Measurements from ENCODE around the gene EBPL. TPM values are rescaled to one million over a fixed set of nuclear protein-coding genes. Genes with fewer than 3 reads are reported as not detected.
A peak's percentile ranks its signal among the peaks of the same experiment; 100 is the strongest.

Gene EBPL
- polyA plus RNA-seq, 1 donor (not counting 4 experiments of a cell fraction or from before 2014, with no cell fraction given), result 107 TPM

DNA sequence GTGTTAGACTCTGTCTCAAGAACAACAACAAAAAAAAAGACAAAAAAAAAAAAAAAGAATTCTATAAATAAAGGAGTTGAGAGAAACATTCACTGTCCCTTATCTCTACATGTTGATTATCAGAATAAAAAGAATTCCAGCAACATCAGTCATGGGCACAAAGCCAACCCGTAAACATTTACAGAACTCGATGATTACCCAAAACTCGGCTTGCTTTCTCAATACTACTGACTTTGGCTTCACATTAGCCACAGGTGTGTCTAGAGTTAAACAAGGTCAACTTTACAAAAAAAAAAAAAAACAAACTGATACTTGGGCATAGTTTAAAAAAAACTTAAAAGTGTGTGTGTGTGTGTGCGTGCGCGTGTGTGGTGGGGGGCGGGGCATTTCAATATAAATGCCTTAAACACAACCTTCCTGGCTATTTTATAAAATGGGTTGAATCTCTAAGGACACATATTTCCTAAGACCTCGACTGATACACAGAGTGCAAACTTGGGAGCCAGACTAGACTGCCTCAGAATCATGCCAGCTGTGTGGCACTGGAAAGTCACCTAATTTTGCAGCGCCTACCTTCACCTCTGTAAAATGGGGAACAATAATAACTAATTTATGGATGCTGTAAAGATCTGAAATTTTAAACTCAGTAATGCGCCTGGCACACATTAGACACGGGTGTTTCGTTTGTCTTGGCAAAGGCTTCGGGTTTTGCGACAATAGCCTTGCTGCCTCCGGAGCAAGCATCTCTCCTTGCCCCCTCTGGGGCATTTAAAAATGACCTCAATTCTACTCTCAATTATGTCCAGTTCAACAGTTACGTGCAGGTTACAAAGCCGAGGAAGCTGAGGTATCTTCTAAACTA, 922 bp downstream of the EBPL start:
- Histone ChIP-seq H3K9me1 (ENCODE audit: control insufficient read depth, extremely low read depth, insufficient read depth, low read length) (no peaks in the 10 kb centered on the region), H3K79me2 (ENCODE audit: control insufficient read depth, insufficient read depth, low read length) (peaks cover 50% of the 10 kb centered on the region), H3K4me2 (ENCODE audit: control insufficient read depth, extremely low read depth, insufficient read depth, low read depth, low read length) (peak overlapping the region; percentile 94), H3K4me3 (ENCODE audit: control insufficient read depth in 2 of 3, extremely low read depth in 1 of 3, insufficient read depth in 2 of 3, low read depth in 1 of 3, low read length in 3 of 3) (peak overlapping the region; percentile 63 to 90 (median 85)), H2AFZ (ENCODE audit: control insufficient read depth, low read length) (peak overlapping the region; percentile 71), H3K27ac (ENCODE audit: control insufficient read depth, insufficient read depth, low read length) (peak overlapping the region; percentile 97), H3K27me3 (ENCODE audit: control insufficient read depth, extremely low read depth, insufficient read depth, low read length) (no peaks in the 10 kb centered on the region), H4K20me1 (ENCODE audit: control insufficient read depth, extremely low read depth, insufficient read depth, low read length) (no peaks in the 10 kb centered on the region), H3K9ac (ENCODE audit: control insufficient read depth, extremely low read depth, insufficient read depth, low read length) (peak overlapping the region; percentile 94), H3K4me1 (ENCODE audit: control insufficient read depth, extremely low read depth, insufficient read depth, low read length) (peaks cover 7% of the 10 kb centered on the region), H3K36me3 (ENCODE audit: control insufficient read depth in 2 of 2, extremely low read depth in 1 of 2, insufficient read depth in 2 of 2, low read length in 2 of 2) (peaks cover 4 to 8% of the 10 kb centered on the region in 2 experiments), H3K9me3 (ENCODE audit: control insufficient read depth, low read depth, low read length) (no peaks in the 10 kb centered on the region)
- FAIRE-seq, result no peak
- TF ChIP-seq EZH2 (IDR thresholded peaks at IDR 0.05; ENCODE audit: low read length), result no peak
- TF ChIP-seq, protein P1, sequence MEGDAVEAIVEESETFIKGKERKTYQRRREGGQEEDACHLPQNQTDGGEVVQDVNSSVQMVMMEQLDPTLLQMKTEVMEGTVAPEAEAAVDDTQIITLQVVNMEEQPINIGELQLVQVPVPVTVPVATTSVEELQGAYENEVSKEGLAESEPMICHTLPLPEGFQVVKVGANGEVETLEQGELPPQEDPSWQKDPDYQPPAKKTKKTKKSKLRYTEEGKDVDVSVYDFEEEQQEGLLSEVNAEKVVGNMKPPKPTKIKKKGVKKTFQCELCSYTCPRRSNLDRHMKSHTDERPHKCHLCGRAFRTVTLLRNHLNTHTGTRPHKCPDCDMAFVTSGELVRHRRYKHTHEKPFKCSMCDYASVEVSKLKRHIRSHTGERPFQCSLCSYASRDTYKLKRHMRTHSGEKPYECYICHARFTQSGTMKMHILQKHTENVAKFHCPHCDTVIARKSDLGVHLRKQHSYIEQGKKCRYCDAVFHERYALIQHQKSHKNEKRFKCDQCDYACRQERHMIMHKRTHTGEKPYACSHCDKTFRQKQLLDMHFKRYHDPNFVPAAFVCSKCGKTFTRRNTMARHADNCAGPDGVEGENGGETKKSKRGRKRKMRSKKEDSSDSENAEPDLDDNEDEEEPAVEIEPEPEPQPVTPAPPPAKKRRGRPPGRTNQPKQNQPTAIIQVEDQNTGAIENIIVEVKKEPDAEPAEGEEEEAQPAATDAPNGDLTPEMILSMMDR (optimal IDR thresholded peaks at IDR 0.05 in 1 of 3, IDR thresholded peaks at IDR 0.05 in 1 of 3, conservative IDR thresholded peaks at IDR 0.05 in 1 of 3; ENCODE audit: extremely low read depth in 1 of 3, insufficient read depth in 2 of 3, low read length in 3 of 3), result no peak
- dilution Hi-C loops (cut with MboI; ENCODE audit: extremely low pct_ligation_motif_present, low sequenced_read_pairs), result no loop called here
- no peak for DNase-seq (ENCODE audit: low read depth, low spot score)

DNA sequence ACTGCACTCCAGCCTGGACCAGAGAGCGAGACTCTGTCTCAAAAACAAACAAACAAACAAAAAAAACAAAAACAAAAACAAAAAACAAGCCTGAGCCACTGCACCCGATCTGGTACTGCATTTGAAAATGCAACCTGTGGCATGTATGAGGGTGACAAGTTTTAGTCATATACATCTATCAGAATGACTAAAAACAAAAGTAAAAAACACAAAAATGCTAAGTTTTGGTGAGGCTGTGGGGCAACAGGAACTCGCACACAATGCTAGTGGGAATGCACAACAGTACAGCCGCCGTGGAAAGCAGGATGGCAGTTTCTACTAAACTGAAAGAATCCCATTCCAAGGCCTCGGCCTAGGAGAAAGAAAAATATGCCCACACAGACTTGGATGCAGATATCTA, 7.8 kb downstream of the EBPL start:
- dilution Hi-C loops (cut with MboI; ENCODE audit: extremely low pct_ligation_motif_present, low sequenced_read_pairs), result no loop called here
- FAIRE-seq (no peak), DNase-seq (ENCODE audit: low read depth, low spot score) (no peak)
- H3K9me3 ChIP-seq (ENCODE audit: control insufficient read depth, low read depth, low read length), result no peaks in the 10 kb centered on the region
- H4K20me1 ChIP-seq (ENCODE audit: control insufficient read depth, extremely low read depth, insufficient read depth, low read length), result peaks cover 3% of the 10 kb centered on the region
- peaks cover 67% of the 10 kb centered on the region for H3K79me2 ChIP-seq (ENCODE audit: control insufficient read depth, insufficient read depth, low read length)
- no peak overlapping the region for H2AFZ ChIP-seq (ENCODE audit: control insufficient read depth, low read length)
- H3K36me3 ChIP-seq (ENCODE audit: control insufficient read depth in 2 of 2, extremely low read depth in 1 of 2, insufficient read depth in 2 of 2, low read length in 2 of 2), result peaks cover 4 to 9% of the 10 kb centered on the region in 2 experiments
- H3K4me3 ChIP-seq (ENCODE audit: control insufficient read depth in 2 of 3, extremely low read depth in 1 of 3, insufficient read depth in 2 of 3, low read depth in 1 of 3, low read length in 3 of 3), result no peak overlapping the region
- no peaks in the 10 kb centered on the region for H3K9me1 ChIP-seq (ENCODE audit: control insufficient read depth, extremely low read depth, insufficient read depth, low read length)
- no peaks in the 10 kb centered on the region for H3K27me3 ChIP-seq (ENCODE audit: control insufficient read depth, extremely low read depth, insufficient read depth, low read length)
- no peak overlapping the region for H3K4me2 ChIP-seq (ENCODE audit: control insufficient read depth, extremely low read depth, insufficient read depth, low read depth, low read length)
- TF ChIP-seq EZH2 (IDR thresholded peaks at IDR 0.05; ENCODE audit: low read length), result no peak
- TF ChIP-seq, protein P1 (optimal IDR thresholded peaks at IDR 0.05 in 1 of 3, IDR thresholded peaks at IDR 0.05 in 1 of 3, conservative IDR thresholded peaks at IDR 0.05 in 1 of 3; ENCODE audit: extremely low read depth in 1 of 3, insufficient read depth in 2 of 3, low read length in 3 of 3), result no peak
- no peak overlapping the region for H3K27ac ChIP-seq (ENCODE audit: control insufficient read depth, insufficient read depth, low read length)
- peaks cover 13% of the 10 kb centered on the region for H3K4me1 ChIP-seq (ENCODE audit: control insufficient read depth, extremely low read depth, insufficient read depth, low read length)
- no peak overlapping the region for H3K9ac ChIP-seq (ENCODE audit: control insufficient read depth, extremely low read depth, insufficient read depth, low read length)
